SK-N-SH (cell line): ENCODE results near the gene SLAMF8. TPM values are rescaled to one million over a fixed set of nuclear protein-coding genes. Genes with fewer than 3 reads are reported as not detected.

Experiments
- CTCF ChIA-PET: fragments of 300-600, 350-600 bp; formaldehyde crosslinking; extraction: SDS; loops from one replicate; lab custom pipeline; 2021; lab: Yijun Ruan, JAX
- POLR2A ChIA-PET: fragments of 350-600 bp; sonication (Branson Sonifier 250); formaldehyde crosslinking; extraction: SDS; loops from one replicate; lab custom pipeline; 2020; ENCODE audit warnings: antibody characterized with exemption, inconsistent platforms; lab: Yijun Ruan, JAX
- DNase-seq: peaks from one replicate; pipeline ENCODE4 v3.0.0; 2012
- H2AFZ ChIP-seq: fragments of 200-600 bp; sonication (generic); 2 replicates; pipeline ENCODE4 v1.8.1; 2016; ENCODE audit warnings: antibody characterized with exemption, mild to moderate bottlenecking, low read depth
- H3F3A ChIP-seq: fragments of 200-600 bp; sonication (generic); replicated peaks from 2 replicates; pipeline ENCODE3; 2016; ENCODE audit warnings: antibody characterized with exemption, mild to moderate bottlenecking; ENCODE audit not compliant: insufficient read depth
- H3K27ac ChIP-seq, 2 experiments: fragments of 200-500 bp in 1 of 2; fragments of 200-600 bp in 1 of 2; sonication (Bioruptor generic) in 1 of 2; sonication (generic), shearing (Covaris generic) in 1 of 2; 2 replicates each; pipeline versions ENCODE4 v1.5.1 to v1.6.1; 2014 to 2016; ENCODE audit warnings: low read depth in 2 of 2, inconsistent platforms in 1 of 2, low read length in 1 of 2, mild to moderate bottlenecking in 1 of 2, mixed read lengths in 1 of 2
- H3K27me3 ChIP-seq: fragments of 200-600 bp; sonication (generic), shearing (Covaris generic); 2 replicates; pipeline ENCODE4 v1.6.1; 2016; ENCODE audit warnings: mixed run types; ENCODE audit not compliant: insufficient read depth
- H3K36me3 ChIP-seq, 2 experiments: fragments of 200-500 bp in 1 of 2; fragments of 200-600 bp in 1 of 2; sonication (Bioruptor generic) in 1 of 2; sonication (generic) in 1 of 2; replicated peaks in 1 of 2; 2 replicates each; pipeline versions ENCODE3 to v1.5.1; 2014 to 2016; ENCODE audit warnings: low read length in 1 of 2, mild to moderate bottlenecking in 1 of 2; ENCODE audit not compliant: insufficient read depth in 2 of 2, control insufficient read depth in 1 of 2
- H3K4me1 ChIP-seq, 2 experiments: fragments of 200-500 bp in 1 of 2; fragments of 200-600 bp in 1 of 2; sonication (Bioruptor generic) in 1 of 2; sonication (generic), shearing (Covaris generic) in 1 of 2; 2 replicates each; pipeline versions ENCODE4 v1.5.1 to v1.6.1; 2014 to 2016; ENCODE audit warnings: low read depth in 1 of 2, low read length in 1 of 2, mixed run types in 1 of 2; ENCODE audit not compliant: insufficient read depth in 2 of 2, control insufficient read depth in 1 of 2
- H3K4me2 ChIP-seq: fragments of 200-600 bp; sonication (generic), shearing (Covaris generic); 2 replicates; pipeline ENCODE4 v1.6.1; 2017; ENCODE audit warnings: mixed run types
- H3K4me3 ChIP-seq, 2 experiments: fragments of 200-500 bp in 1 of 2; fragments of 200-600 bp in 1 of 2; sonication (Bioruptor generic) in 1 of 2; sonication (generic), shearing (Covaris generic) in 1 of 2; 2 replicates each; pipeline versions ENCODE4 v1.5.1 to v1.8.1; 2014 to 2016; ENCODE audit warnings: low read depth in 2 of 2, inconsistent platforms in 1 of 2, low read length in 1 of 2, mild to moderate bottlenecking in 1 of 2, mixed read lengths in 1 of 2, moderate library complexity in 1 of 2
- H3K79me2 ChIP-seq: fragments of 200-600 bp; sonication (generic); 2 replicates; pipeline ENCODE4 v1.8.1; 2017; ENCODE audit warnings: mild to moderate bottlenecking; ENCODE audit not compliant: insufficient read depth
- H3K9ac ChIP-seq: fragments of 200-600 bp; sonication (generic); 2 replicates; pipeline ENCODE4 v1.6.1; 2017; ENCODE audit warnings: mixed run types
- H3K9me2 ChIP-seq: fragments of 200-600 bp; sonication (generic); 2 replicates; pipeline ENCODE4 v1.6.1; 2017; ENCODE audit warnings: mixed run types
- H3K9me3 ChIP-seq: fragments of 200-600 bp; sonication (generic); 2 replicates; pipeline ENCODE4 v1.6.1; 2017; ENCODE audit warnings: mixed run types, mild to moderate bottlenecking, moderate library complexity
- H4K20me1 ChIP-seq: fragments of 200-600 bp; sonication (generic); 2 replicates; pipeline ENCODE4 v1.6.1; 2017; ENCODE audit warnings: mild to moderate bottlenecking, mixed run types; ENCODE audit not compliant: insufficient read depth
- EP300 ChIP-seq, 2 experiments: IDR thresholded peaks; 2 replicates each; pipeline versions ENCODE4 v1.4.0 to v1.6.1; 2012; ENCODE audit warnings: borderline replicate concordance in 1 of 2, low read depth in 1 of 2, low read length in 1 of 2
- EZH2phosphoT487 ChIP-seq: fragments of 200-600 bp; sonication (generic); IDR thresholded peaks from 2 replicates; pipeline ENCODE4 v1.6.1; 2017; ENCODE audit warnings: low read depth, mixed run types, mild to moderate bottlenecking, antibody characterized with exemption, moderate library complexity, borderline replicate concordance
- FOSL2 ChIP-seq: IDR thresholded peaks from 2 replicates; pipeline ENCODE4 v1.4.0; 2012; ENCODE audit warnings: low read depth, mild to moderate bottlenecking, moderate library complexity, borderline replicate concordance
- FOXJ3 ChIP-seq: sonication (generic); formaldehyde crosslinking; IDR thresholded peaks from 2 replicates; pipeline ENCODE4 v1.5.1; 2020; ENCODE audit warnings: mild to moderate bottlenecking, missing genetic modification reagents
- FOXM1 ChIP-seq: IDR thresholded peaks from 2 replicates; pipeline ENCODE4 v1.4.0; 2012; ENCODE audit warnings: low read depth, mild to moderate bottlenecking
- GATA2 ChIP-seq: sonication (generic); formaldehyde crosslinking; IDR thresholded peaks from 2 replicates; pipeline ENCODE4 v1.5.0; 2020; ENCODE audit warnings: mild to moderate bottlenecking, missing genetic modification reagents
- MXI1 ChIP-seq: IDR thresholded peaks from 2 replicates; pipeline ENCODE4 v1.6.1; 2012; ENCODE audit warnings: mild to moderate bottlenecking, low read depth, low read length, improper control_type of control experiment
- NFIC ChIP-seq: IDR thresholded peaks from 2 replicates; pipeline ENCODE4 v1.4.0; 2012; ENCODE audit warnings: borderline replicate concordance
- POLR2AphosphoS5 ChIP-seq: IDR thresholded peaks from 2 replicates; pipeline ENCODE4 v1.6.1; 2012; ENCODE audit warnings: low read depth, low read length
- RAD21 ChIP-seq: IDR thresholded peaks from 2 replicates; pipeline ENCODE4 v1.6.1; 2012; ENCODE audit warnings: mild to moderate bottlenecking, low read length
- RCOR1 ChIP-seq: fragments of 150-350 bp; IDR thresholded peaks from 2 replicates; pipeline ENCODE4 v1.6.1; 2017; ENCODE audit warnings: antibody characterized with exemption, low read length
- RFX5 ChIP-seq: IDR thresholded peaks from 2 replicates; pipeline ENCODE4 v1.6.1; 2012; ENCODE audit warnings: mild to moderate bottlenecking, improper control_type of control experiment, low read length
- TAF1 ChIP-seq: IDR thresholded peaks from 2 replicates; pipeline ENCODE4 v1.6.1; 2012; ENCODE audit warnings: low read depth, mild to moderate bottlenecking, low read length, moderate library complexity, borderline replicate concordance
- TCF12 ChIP-seq: IDR thresholded peaks from 2 replicates; pipeline ENCODE4 v1.4.0; 2012
- YY1 ChIP-seq: IDR thresholded peaks from 2 replicates; pipeline ENCODE4 v1.4.0; 2012; ENCODE audit warnings: low read depth, mild to moderate bottlenecking
- WGBS: methylation state at CpG from one replicate; pipeline ENCODE4 v1.1.6; 2017; ENCODE audit warnings: low lambda C conversion rate; 5-methylcytosine and 5-hydroxymethylcytosine counted together
- polyA plus RNA-seq, 3 experiments: library from polyadenylated mRNA; depleted of rRNA; stranded (reverse); fragments of >200 nt; gene quantifications; 2 replicates each; pipeline ENCODE4 v1.2.3, GENCODE V29; 2012
- TF ChIP-seq, protein P1 (sequence below): fragments of 150-350 bp; IDR thresholded peaks from 2 replicates; pipeline ENCODE4 v1.6.1; 2017; ENCODE audit warnings: antibody characterized with exemption, low read length, low read depth, borderline replicate concordance
- TF ChIP-seq, protein P2 (sequence below): fragments of 150-350 bp; IDR thresholded peaks from 2 replicates; pipeline ENCODE4 v1.6.1; 2016; ENCODE audit warnings: mild to moderate bottlenecking, low read depth, low read length
- TF ChIP-seq, protein P3 (sequence below): IDR thresholded peaks from 2 replicates; pipeline ENCODE4 v1.4.0; 2012; ENCODE audit warnings: low read depth
- TF ChIP-seq, protein P4 (sequence below): IDR thresholded peaks from 2 replicates; pipeline ENCODE4 v1.4.0; 2012; ENCODE audit warnings: low read depth, borderline replicate concordance
- TF ChIP-seq, protein P5 (sequence below): fragments of 200-600 bp; sonication (generic); IDR thresholded peaks from 2 replicates; pipeline ENCODE4 v1.6.1; 2017; ENCODE audit warnings: antibody characterized with exemption, mild to moderate bottlenecking, moderate library complexity

The SLAMF8 gene
- polyA plus RNA-seq, 1 of the 3 experiments (the other 2 are of a cell fraction): not detected

DNA sequence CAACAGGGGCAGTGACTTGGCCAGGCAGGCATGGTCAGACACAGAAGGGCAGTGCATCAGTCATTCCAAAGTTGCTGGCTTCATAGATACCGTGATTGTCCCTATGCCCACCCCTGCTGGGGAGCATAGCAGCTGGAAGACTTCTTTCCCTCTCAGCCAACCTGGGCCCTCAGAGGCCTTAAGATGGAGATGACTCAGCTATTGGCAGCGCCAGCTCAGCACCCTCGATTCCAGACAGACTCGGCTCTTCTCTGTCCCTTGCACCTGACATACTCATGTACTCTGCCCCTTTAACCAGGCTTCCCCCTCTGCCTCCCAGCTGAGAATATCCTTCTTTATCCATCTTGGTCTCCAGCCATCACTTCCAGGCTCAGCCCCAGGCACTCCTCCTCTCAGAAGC lies 16.8 kb downstream of the SLAMF8 start:
- POLR2A ChIA-PET: no interaction called here
- no peaks in the 10 kb centered on the region for H3K9me2 ChIP-seq
- no peaks in the 10 kb centered on the region for H3F3A ChIP-seq
- H2AFZ ChIP-seq: no peak overlapping the region
- no peaks in the 10 kb centered on the region for H3K36me3 ChIP-seq
- no peak overlapping the region for H3K4me3 ChIP-seq
- TF ChIP-seq TAF1 (no peak), RCOR1 (no peak), EZH2phosphoT487 (no peak), GATA2 (no peak), FOXJ3 (CRISPR knock-in tag) (no peak), MXI1 (no peak), YY1 (no peak), TCF12 (no peak)
- TF ChIP-seq, protein P1, sequence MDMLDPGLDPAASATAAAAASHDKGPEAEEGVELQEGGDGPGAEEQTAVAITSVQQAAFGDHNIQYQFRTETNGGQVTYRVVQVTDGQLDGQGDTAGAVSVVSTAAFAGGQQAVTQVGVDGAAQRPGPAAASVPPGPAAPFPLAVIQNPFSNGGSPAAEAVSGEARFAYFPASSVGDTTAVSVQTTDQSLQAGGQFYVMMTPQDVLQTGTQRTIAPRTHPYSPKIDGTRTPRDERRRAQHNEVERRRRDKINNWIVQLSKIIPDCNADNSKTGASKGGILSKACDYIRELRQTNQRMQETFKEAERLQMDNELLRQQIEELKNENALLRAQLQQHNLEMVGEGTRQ: no peak
- TF ChIP-seq, all 33 proteins: peak for 0
- no peaks in the 10 kb centered on the region for H3K79me2 ChIP-seq
- H3K9ac ChIP-seq: no peak overlapping the region
- H3K27ac ChIP-seq: no peak overlapping the region
- CTCF ChIA-PET: interaction anchor here (1.0 kb wide), 1 partner anchor 22 kb away, joined by 3 read pairs; no protein-coding TSS in a partner anchor
- H3K9me3 ChIP-seq: no peaks in the 10 kb centered on the region
- WGBS: 56% methylated on average over 4 of the region's 4 CpGs
- H3K27me3 ChIP-seq: no peaks in the 10 kb centered on the region
- peaks cover 0 to 3% of the 10 kb centered on the region in 2 experiments; a peak in 1 of 4 replicates for H3K4me1 ChIP-seq
- no peaks in the 10 kb centered on the region for H4K20me1 ChIP-seq
- DNase-seq: no peak
- H3K4me2 ChIP-seq: no peak overlapping the region

DNA sequence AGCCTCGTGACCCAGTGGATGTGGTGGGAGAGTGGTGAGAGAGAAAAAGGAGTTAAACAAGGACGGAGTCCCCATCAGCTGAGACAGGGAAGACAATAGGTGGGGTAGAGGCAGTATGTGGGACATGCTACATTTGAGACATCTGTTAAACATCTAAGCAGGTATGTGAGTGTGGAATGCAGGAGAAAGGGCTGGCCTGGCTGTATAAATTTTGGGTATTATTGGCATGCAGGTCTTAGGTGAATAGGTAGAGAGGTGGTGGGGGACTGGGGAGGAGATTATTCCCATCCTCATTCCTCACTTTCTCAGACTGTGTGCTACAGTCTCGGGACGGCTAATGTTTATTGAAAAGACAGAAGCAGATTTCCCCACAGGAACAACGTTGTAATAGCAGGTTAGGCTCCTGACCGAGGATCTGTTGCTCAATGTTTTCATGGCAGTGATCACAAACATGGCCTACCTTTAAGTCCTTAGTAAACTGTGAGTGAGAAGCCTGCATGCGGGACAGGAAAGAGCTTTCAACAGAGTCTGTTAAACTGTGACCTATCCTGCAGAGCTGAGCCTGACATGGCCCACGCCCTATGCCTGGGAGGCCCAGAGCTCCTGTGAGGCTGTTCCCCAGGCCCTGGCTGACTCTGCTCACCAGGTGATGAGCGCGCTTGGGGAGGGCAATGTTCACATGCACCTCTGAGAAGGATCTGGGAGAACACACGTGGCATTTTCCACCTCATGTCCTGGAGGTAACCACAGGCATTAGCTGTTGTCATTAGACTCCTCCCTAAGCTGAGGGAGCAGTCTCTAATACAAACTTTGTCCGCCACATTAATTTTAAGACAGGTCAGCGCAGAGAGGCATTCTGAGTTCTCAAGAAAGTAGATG lies 19.3 kb downstream of the SLAMF8 start:
- H3K9me3 ChIP-seq: no peaks in the 10 kb centered on the region
- H3K27ac ChIP-seq: no peak overlapping the region
- no peak overlapping the region for H3K9ac ChIP-seq
- TF ChIP-seq EP300 (IDR thresholded peaks at IDR 0.05; ENCODE audit: borderline replicate concordance in 1 of 2, low read depth in 1 of 2, low read length in 1 of 2): no peak
- TF ChIP-seq NFIC: no peak
- no peak for TF ChIP-seq EZH2phosphoT487
- no peak for TF ChIP-seq FOXM1
- TF ChIP-seq RFX5: no peak
- no peak for TF ChIP-seq RAD21
- no peak for TF ChIP-seq MXI1
- TF ChIP-seq, protein P2, sequence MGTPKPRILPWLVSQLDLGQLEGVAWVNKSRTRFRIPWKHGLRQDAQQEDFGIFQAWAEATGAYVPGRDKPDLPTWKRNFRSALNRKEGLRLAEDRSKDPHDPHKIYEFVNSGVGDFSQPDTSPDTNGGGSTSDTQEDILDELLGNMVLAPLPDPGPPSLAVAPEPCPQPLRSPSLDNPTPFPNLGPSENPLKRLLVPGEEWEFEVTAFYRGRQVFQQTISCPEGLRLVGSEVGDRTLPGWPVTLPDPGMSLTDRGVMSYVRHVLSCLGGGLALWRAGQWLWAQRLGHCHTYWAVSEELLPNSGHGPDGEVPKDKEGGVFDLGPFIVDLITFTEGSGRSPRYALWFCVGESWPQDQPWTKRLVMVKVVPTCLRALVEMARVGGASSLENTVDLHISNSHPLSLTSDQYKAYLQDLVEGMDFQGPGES: no peak
- no peak for TF ChIP-seq FOSL2
- TF ChIP-seq GATA2: no peak
- TF ChIP-seq POLR2AphosphoS5: no peak
- TF ChIP-seq, protein P3, sequence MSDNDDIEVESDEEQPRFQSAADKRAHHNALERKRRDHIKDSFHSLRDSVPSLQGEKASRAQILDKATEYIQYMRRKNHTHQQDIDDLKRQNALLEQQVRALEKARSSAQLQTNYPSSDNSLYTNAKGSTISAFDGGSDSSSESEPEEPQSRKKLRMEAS: no peak
- TF ChIP-seq, protein P4, sequence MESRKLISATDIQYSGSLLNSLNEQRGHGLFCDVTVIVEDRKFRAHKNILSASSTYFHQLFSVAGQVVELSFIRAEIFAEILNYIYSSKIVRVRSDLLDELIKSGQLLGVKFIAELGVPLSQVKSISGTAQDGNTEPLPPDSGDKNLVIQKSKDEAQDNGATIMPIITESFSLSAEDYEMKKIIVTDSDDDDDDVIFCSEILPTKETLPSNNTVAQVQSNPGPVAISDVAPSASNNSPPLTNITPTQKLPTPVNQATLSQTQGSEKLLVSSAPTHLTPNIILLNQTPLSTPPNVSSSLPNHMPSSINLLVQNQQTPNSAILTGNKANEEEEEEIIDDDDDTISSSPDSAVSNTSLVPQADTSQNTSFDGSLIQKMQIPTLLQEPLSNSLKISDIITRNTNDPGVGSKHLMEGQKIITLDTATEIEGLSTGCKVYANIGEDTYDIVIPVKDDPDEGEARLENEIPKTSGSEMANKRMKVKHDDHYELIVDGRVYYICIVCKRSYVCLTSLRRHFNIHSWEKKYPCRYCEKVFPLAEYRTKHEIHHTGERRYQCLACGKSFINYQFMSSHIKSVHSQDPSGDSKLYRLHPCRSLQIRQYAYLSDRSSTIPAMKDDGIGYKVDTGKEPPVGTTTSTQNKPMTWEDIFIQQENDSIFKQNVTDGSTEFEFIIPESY: no peak
- TF ChIP-seq RCOR1: no peak
- TF ChIP-seq, protein P5, sequence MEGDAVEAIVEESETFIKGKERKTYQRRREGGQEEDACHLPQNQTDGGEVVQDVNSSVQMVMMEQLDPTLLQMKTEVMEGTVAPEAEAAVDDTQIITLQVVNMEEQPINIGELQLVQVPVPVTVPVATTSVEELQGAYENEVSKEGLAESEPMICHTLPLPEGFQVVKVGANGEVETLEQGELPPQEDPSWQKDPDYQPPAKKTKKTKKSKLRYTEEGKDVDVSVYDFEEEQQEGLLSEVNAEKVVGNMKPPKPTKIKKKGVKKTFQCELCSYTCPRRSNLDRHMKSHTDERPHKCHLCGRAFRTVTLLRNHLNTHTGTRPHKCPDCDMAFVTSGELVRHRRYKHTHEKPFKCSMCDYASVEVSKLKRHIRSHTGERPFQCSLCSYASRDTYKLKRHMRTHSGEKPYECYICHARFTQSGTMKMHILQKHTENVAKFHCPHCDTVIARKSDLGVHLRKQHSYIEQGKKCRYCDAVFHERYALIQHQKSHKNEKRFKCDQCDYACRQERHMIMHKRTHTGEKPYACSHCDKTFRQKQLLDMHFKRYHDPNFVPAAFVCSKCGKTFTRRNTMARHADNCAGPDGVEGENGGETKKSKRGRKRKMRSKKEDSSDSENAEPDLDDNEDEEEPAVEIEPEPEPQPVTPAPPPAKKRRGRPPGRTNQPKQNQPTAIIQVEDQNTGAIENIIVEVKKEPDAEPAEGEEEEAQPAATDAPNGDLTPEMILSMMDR: no peak
- TF ChIP-seq, all 33 proteins: peak for 0
- no peak overlapping the region for H3K4me3 ChIP-seq
- H3K36me3 ChIP-seq: no peaks in the 10 kb centered on the region
- peaks cover 7% of the 10 kb centered on the region for H3F3A ChIP-seq
- no peaks in the 10 kb centered on the region for H3K9me2 ChIP-seq
- H4K20me1 ChIP-seq: no peaks in the 10 kb centered on the region
- POLR2A ChIA-PET: no interaction called here
- CTCF ChIA-PET: no interaction called here
- H2AFZ ChIP-seq: no peak overlapping the region
- no peaks in the 10 kb centered on the region for H3K27me3 ChIP-seq
- H3K79me2 ChIP-seq: no peaks in the 10 kb centered on the region
- peaks cover 3 to 4% of the 10 kb centered on the region in 2 experiments; a peak in 2 of 4 replicates for H3K4me1 ChIP-seq
- WGBS: 82% methylated on average over 12 of the region's 13 CpGs
- H3K4me2 ChIP-seq: no peak overlapping the region
- DNase-seq: no peak
